HepG2 (cell line): Measurements from ENCODE around the gene EXOC3L2. TPM values are rescaled to one million over a fixed set of nuclear protein-coding genes. Genes with fewer than 3 reads are reported as not detected.

Source experiments
- ATAC-seq: fragments of 200-7000 bp; cut with Tn5 transposase; 3 replicates; pipeline ENCODE4 v1.9.1; 2020; ENCODE audit warnings: mild to moderate bottlenecking, moderate library complexity
- BruUV-seq: library from RNA; stranded (reverse); fragments of 400-500 nt; replicated peaks from 2 replicates; lab custom pipeline; 2021; lab: Mats Ljungman, UMichigan
- CTCF ChIA-PET: fragments of 300-600 bp; formaldehyde crosslinking; extraction: SDS; loops from one replicate; lab custom pipeline; 2021; ENCODE audit warnings: low total read pairs, inconsistent platforms, low intra/inter-chr PET ratio; lab: Yijun Ruan, JAX
- POLR2A ChIA-PET: fragments of 350-600 bp; sonication (Branson Sonifier 250); formaldehyde crosslinking; loops from one replicate; lab custom pipeline; 2020; ENCODE audit warnings: antibody characterized with exemption, inconsistent platforms; lab: Yijun Ruan, JAX
- DNase-seq: peaks from one replicate; pipeline ENCODE4 v3.0.0-alpha.2; 2015; ENCODE audit warnings: low spot score
- FAIRE-seq: peaks from 3 replicates; lab custom pipeline; 2011; peaks lifted over from hg19 to GRCh38; lab: Jason Lieb, UNC
- H2AFZ ChIP-seq: one replicate; pipeline ENCODE4 v1.6.1; 2011; ENCODE audit warnings: low read length, inconsistent platforms
- H3K27ac ChIP-seq: fragments of 300-600 bp; 3 replicates; pipeline ENCODE4 v1.8.0; 2011; ENCODE audit warnings: mixed run types, mild to moderate bottlenecking, mixed read lengths, low read length, inconsistent platforms; ENCODE audit not compliant: insufficient read depth; ENCODE audit errors: extremely low read length
- H3K27me3 ChIP-seq, 2 experiments: fragments of 200-600 bp in 1 of 2; 2 replicates in 1 of 2; 3 replicates in 1 of 2; pipeline versions ENCODE4 v1.6.0 to v1.8.0; 2011; ENCODE audit warnings: low read length in 2 of 2, mild to moderate bottlenecking in 2 of 2, moderate library complexity in 2 of 2, inconsistent platforms in 1 of 2; ENCODE audit not compliant: insufficient read depth in 2 of 2, control insufficient read depth in 1 of 2
- H3K36me3 ChIP-seq, 2 experiments: fragments of 200-600 bp in 1 of 2; replicated peaks in 1 of 2; 2 replicates in 1 of 2; 3 replicates in 1 of 2; pipeline versions ENCODE4 v1.5.1 to v1.8.0; 2011; ENCODE audit warnings: low read length in 2 of 2, inconsistent platforms in 1 of 2; ENCODE audit not compliant: insufficient read depth in 2 of 2, control insufficient read depth in 1 of 2
- H3K4me1 ChIP-seq: 2 replicates; pipeline ENCODE4 v1.5.1; 2012; ENCODE audit warnings: low read length, inconsistent platforms; ENCODE audit not compliant: insufficient read depth
- H3K4me2 ChIP-seq: 2 replicates; pipeline ENCODE4 v1.6.0; 2011; ENCODE audit warnings: low read depth, low read length, inconsistent platforms
- H3K4me3 ChIP-seq, 3 experiments: fragments of 200-600 bp in 1 of 3; sonication (generic), shearing (Covaris generic) in 1 of 3; replicated peaks in 1 of 3; 2 replicates each; pipeline ENCODE4 v1.5.1; 2011 to 2016; ENCODE audit warnings: low read length in 3 of 3, inconsistent platforms in 2 of 3, low read depth in 2 of 3, mild to moderate bottlenecking in 2 of 3, control low read depth in 1 of 3, mixed read lengths in 1 of 3; ENCODE audit not compliant: insufficient read depth in 1 of 3
- H3K79me2 ChIP-seq: one replicate; pipeline ENCODE4 v1.6.1; 2011; ENCODE audit warnings: low read length, inconsistent platforms; ENCODE audit not compliant: insufficient read depth
- H3K9ac ChIP-seq: 2 replicates; pipeline ENCODE4 v1.6.0; 2011; ENCODE audit warnings: mild to moderate bottlenecking, low read depth, low read length, inconsistent platforms; ENCODE audit not compliant: insufficient read depth
- H3K9me3 ChIP-seq: 2 replicates; pipeline ENCODE4 v1.5.1; 2012; ENCODE audit warnings: mild to moderate bottlenecking, low read length
- H4K20me1 ChIP-seq: 2 replicates; pipeline ENCODE4 v1.6.0; 2011; ENCODE audit warnings: inconsistent platforms, mild to moderate bottlenecking, low read length, moderate library complexity; ENCODE audit not compliant: insufficient read depth
- AGO1 ChIP-seq: fragments of 200-400 bp; formaldehyde crosslinking; IDR thresholded peaks from 2 replicates; pipeline ENCODE4 v1.6.1; 2017; ENCODE audit warnings: mild to moderate bottlenecking, low read depth, low read length, moderate library complexity; ENCODE audit not compliant: poor library complexity, severe bottlenecking
- BCL6 ChIP-seq: IDR thresholded peaks from 2 replicates; pipeline ENCODE4 v1.6.1; 2016; ENCODE audit warnings: missing genetic modification reagents, missing compliant biosample characterization
- DPF2 ChIP-seq: sonication (generic); formaldehyde crosslinking; IDR thresholded peaks from 2 replicates; pipeline ENCODE4 v1.4.0; 2020; ENCODE audit warnings: mild to moderate bottlenecking, low read depth, missing genetic modification reagents, borderline replicate concordance
- EED ChIP-seq: sonication (generic); formaldehyde crosslinking; IDR thresholded peaks from 2 replicates; pipeline ENCODE4 v1.5.0; 2020; ENCODE audit warnings: mild to moderate bottlenecking, missing genetic modification reagents
- FOSL1 ChIP-seq: sonication (generic); formaldehyde crosslinking; IDR thresholded peaks from 2 replicates; pipeline ENCODE4 v1.9.0; 2021; ENCODE audit warnings: missing genetic modification reagents, borderline replicate concordance
- HNRNPL ChIP-seq: fragments of 200-400 bp; formaldehyde crosslinking; IDR thresholded peaks from 2 replicates; pipeline ENCODE4 v1.6.1; 2017; ENCODE audit warnings: mild to moderate bottlenecking, low read depth, low read length
- MAFF ChIP-seq: IDR thresholded peaks from 2 replicates; pipeline ENCODE4 v1.6.1; 2011; ENCODE audit warnings: low read depth, low read length, improper control_type of control experiment
- MAFK ChIP-seq, 2 experiments: IDR thresholded peaks in 1 of 2; conservative IDR thresholded peaks in 1 of 2; 2 replicates each; pipeline ENCODE4 v1.6.1; 2011; ENCODE audit warnings: improper control_type of control experiment in 2 of 2, low read length in 2 of 2
- NFE2 ChIP-seq: sonication (generic); formaldehyde crosslinking; IDR thresholded peaks from 2 replicates; pipeline ENCODE4 v1.4.0; 2020; ENCODE audit warnings: missing genetic modification reagents
- REL ChIP-seq: sonication (generic); formaldehyde crosslinking; conservative IDR thresholded peaks from 2 replicates; pipeline ENCODE4 v1.8.0; 2022; ENCODE audit warnings: mild to moderate bottlenecking, missing genetic modification reagents, moderate library complexity
- STAT6 ChIP-seq: sonication (generic); formaldehyde crosslinking; IDR thresholded peaks from 2 replicates; pipeline ENCODE4 v1.4.0; 2020; ENCODE audit warnings: missing genetic modification reagents, mild to moderate bottlenecking, borderline replicate concordance
- TBX2 ChIP-seq: sonication (generic); formaldehyde crosslinking; IDR thresholded peaks from 2 replicates; pipeline ENCODE4 v1.5.0; 2020; ENCODE audit warnings: missing genetic modification reagents, mild to moderate bottlenecking, borderline replicate concordance
- ZNF20 ChIP-seq: sonication (generic); formaldehyde crosslinking; IDR thresholded peaks from 2 replicates; pipeline ENCODE4 v1.4.0; 2020; ENCODE audit warnings: mild to moderate bottlenecking, moderate library complexity, missing genetic modification reagents
- ZNF674 ChIP-seq: sonication (generic); formaldehyde crosslinking; IDR thresholded peaks from 2 replicates; pipeline ENCODE4 v1.5.0; 2020; ENCODE audit warnings: low read depth, mild to moderate bottlenecking, missing genetic modification reagents
- WGBS: methylation state at CpG from one replicate; pipeline ENCODE4 v1.1.6; 2017; ENCODE audit warnings: low lambda C conversion rate; 5-methylcytosine and 5-hydroxymethylcytosine counted together
- in situ Hi-C: cut with HindIII; loops from 2 replicates; pipeline ENCODE4 v1.10.0; 2017; ENCODE audit warnings: low pct_unique_long_range_greater_than_20kb; ENCODE audit not compliant: extremely low pct_ligation_motif_present
- intact Hi-C: fragments of 100-400 bp; cut with micrococcal nuclease; formaldehyde crosslinking; loops from one replicate; pipeline ENCODE4 v1.10.0; 2022; ENCODE audit not compliant: unreplicated experiment
- polyA plus RNA-seq, 8 experiments: library from polyadenylated mRNA; depleted of rRNA in 3 of 8; stranded (reverse) in 7 of 8; unstranded in 1 of 8; fragments of >200 nt; fragmentation: Illumina TruSeq in 4 of 8; extraction: Trizol in 4 of 8; gene quantifications; 2 replicates each; pipeline versions ENCODE4 v1.2.1 to v1.2.3, GENCODE V29; 2011 to 2016; ENCODE audit warnings: low read depth in 4 of 8, missing spikeins in 1 of 8, mixed read lengths in 1 of 8; ENCODE audit not compliant: insufficient read depth in 1 of 8
- total RNA-seq, 5 experiments: library from RNA; depleted of rRNA; stranded (reverse); fragments of >200 nt; fragmentation: Illumina TruSeq; extraction: Trizol; gene quantifications; 2 replicates each; pipeline ENCODE4 v1.2.3, GENCODE V29; 2016; ENCODE audit warnings: low read depth in 1 of 5
- TF ChIP-seq, protein P1 (sequence below): sonication (generic); formaldehyde crosslinking; IDR thresholded peaks from 2 replicates; pipeline ENCODE4 v1.9.0; 2021; ENCODE audit warnings: missing genetic modification reagents, borderline replicate concordance

The EXOC3L2 gene
- total and polyA plus RNA-seq, 2 of the 13 experiments (the other 11 are each of a cell fraction or from before 2014, with no cell fraction given): 0.21 TPM; not detected in 1

DNA sequence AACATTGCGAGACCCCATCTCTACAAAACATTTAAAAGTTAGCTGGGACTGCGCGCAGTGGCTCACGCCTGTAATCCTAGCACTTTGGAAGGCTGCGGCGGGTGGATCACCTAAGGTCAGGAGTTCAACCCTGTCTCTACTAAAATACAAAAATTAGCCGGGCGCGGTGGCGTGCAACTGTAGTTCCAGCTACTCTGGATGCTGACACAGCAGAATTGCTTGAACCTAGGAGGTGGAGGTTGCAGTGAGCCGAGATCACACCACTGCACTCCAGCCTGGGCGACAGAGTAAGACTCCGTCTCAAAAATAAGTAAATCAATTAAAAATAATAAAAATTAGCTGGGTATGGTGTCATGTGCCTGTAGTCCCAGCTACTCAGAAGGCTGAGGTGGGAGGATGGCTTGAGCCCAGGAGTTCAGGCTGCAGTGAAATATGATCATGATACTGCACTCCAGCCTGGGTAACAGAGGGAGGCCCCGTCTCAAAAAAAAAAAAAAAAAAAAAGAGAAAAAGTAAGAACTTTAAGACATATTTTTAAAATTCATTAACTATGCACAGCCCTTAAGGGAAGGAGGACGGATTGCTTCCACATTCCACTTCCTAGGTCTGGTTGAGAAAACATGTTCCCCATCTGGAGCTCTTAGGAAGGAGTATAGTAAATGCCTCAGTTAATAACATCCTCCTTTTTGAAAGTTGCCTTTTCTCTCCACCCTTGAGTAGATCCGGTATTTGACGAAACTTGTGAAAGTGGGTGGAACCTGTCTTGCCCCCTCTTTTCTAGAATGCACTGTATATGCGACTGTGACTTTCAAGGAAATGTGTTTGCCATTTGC, 26.1 kb downstream of the EXOC3L2 start:
- in situ Hi-C loops: no loop called here
- POLR2A ChIA-PET: interaction anchor here (0.7 kb wide), 1 partner anchor 16 kb away, joined by 3 read pairs; no protein-coding TSS in a partner anchor
- DNase-seq: no peak

GRCh38 chr19:45218426-45218825, 26.8 kb downstream of the EXOC3L2 start:
- BruUV-seq: no TSS peak
- Histone ChIP-seq H3K4me1 (0 out of 2 replicates have a peak, but pooled peaks cover 8% of the 10 kb centered on the region), H3K9me3 (no peaks in the 10 kb centered on the region), H4K20me1 (no peaks in the 10 kb centered on the region), H3K79me2 (no peaks in the 10 kb centered on the region), H3K4me2 (no peak overlapping the region), H3K27ac (no peak overlapping the region), H3K9ac (no peak overlapping the region), H3K4me3 (no peak overlapping the region), H3K27me3 (peaks cover 15 to 65% of the 10 kb centered on the region in 2 experiments), H2AFZ (no peak overlapping the region), H3K36me3 (no peaks in the 10 kb centered on the region)
- POLR2A ChIA-PET: interaction anchor here (0.7 kb wide), 1 partner anchor 15 kb away, joined by 3 read pairs; no protein-coding TSS in a partner anchor
- ATAC-seq: no peak
- WGBS: 25% methylated on average over 4 of the region's 4 CpGs
- DNase-seq: no peak
- in situ Hi-C loops (no loop called here), intact Hi-C loops (no loop called here)
- FAIRE-seq: no peak
- CTCF ChIA-PET: no interaction called here
- no peak for TF ChIP-seq EED (CRISPR knock-in tag)
- no peak for TF ChIP-seq FOSL1 (CRISPR knock-in tag)
- no peak for TF ChIP-seq TBX2 (CRISPR knock-in tag)
- TF ChIP-seq ZNF20 (CRISPR knock-in tag): no peak
- TF ChIP-seq STAT6 (CRISPR knock-in tag): no peak
- TF ChIP-seq HNRNPL: no peak
- TF ChIP-seq ZNF674 (CRISPR knock-in tag): no peak
- TF ChIP-seq, protein P1, sequence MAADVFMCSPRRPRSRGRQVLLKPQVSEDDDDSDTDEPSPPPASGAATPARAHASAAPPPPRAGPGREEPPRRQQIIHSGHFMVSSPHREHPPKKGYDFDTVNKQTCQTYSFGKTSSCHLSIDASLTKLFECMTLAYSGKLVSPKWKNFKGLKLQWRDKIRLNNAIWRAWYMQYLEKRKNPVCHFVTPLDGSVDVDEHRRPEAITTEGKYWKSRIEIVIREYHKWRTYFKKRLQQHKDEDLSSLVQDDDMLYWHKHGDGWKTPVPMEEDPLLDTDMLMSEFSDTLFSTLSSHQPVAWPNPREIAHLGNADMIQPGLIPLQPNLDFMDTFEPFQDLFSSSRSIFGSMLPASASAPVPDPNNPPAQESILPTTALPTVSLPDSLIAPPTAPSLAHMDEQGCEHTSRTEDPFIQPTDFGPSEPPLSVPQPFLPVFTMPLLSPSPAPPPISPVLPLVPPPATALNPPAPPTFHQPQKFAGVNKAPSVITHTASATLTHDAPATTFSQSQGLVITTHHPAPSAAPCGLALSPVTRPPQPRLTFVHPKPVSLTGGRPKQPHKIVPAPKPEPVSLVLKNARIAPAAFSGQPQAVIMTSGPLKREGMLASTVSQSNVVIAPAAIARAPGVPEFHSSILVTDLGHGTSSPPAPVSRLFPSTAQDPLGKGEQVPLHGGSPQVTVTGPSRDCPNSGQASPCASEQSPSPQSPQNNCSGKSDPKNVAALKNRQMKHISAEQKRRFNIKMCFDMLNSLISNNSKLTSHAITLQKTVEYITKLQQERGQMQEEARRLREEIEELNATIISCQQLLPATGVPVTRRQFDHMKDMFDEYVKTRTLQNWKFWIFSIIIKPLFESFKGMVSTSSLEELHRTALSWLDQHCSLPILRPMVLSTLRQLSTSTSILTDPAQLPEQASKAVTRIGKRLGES (CRISPR knock-in tag): no peak
- TF ChIP-seq BCL6 (CRISPR knock-in tag): no peak

More for the DNA sequence above, 26.1 kb downstream of the EXOC3L2 start:
- Histone ChIP-seq H3K4me3 (no peak overlapping the region), H4K20me1 (no peaks in the 10 kb centered on the region), H3K27me3 (peaks cover 15 to 63% of the 10 kb centered on the region in 2 experiments), H3K79me2 (no peaks in the 10 kb centered on the region), H3K4me1 (0 out of 2 replicates have a peak, but pooled peaks cover 8% of the 10 kb centered on the region), H3K4me2 (no peak overlapping the region), H3K27ac (no peak overlapping the region), H2AFZ (no peak overlapping the region), H3K36me3 (no peaks in the 10 kb centered on the region), H3K9ac (no peak overlapping the region), H3K9me3 (no peaks in the 10 kb centered on the region)
- BruUV-seq: no TSS peak
- ATAC-seq (no peak), FAIRE-seq (no peak)
- intact Hi-C loops: no loop called here
- 49% methylated on average over 17 of the region's 18 CpGs for WGBS
- TF ChIP-seq AGO1: no peak
- TF ChIP-seq NFE2 (CRISPR knock-in tag): no peak
- TF ChIP-seq DPF2 (CRISPR knock-in tag): no peak
- TF ChIP-seq MAFF: peak; percentile 86
- TF ChIP-seq MAFK (conservative IDR thresholded peaks at IDR 0.05 in 1 of 2, IDR thresholded peaks at IDR 0.05 in 1 of 2; ENCODE audit: low read length in 2 of 2): peak; percentile 88 to 92
- TF ChIP-seq REL (CRISPR knock-in tag): no peak
- CTCF ChIA-PET: no interaction called here
